ENCODE measurements around the gene EFEMP2. TPM values are rescaled to one million over a fixed set of nuclear protein-coding genes. Genes with fewer than 3 reads are reported as not detected.
A peak's percentile ranks its signal among the peaks of the same experiment; 100 is the strongest.

Gene EFEMP2
- total RNA-seq, 2 donors from 2014 or later = 111 to 131 TPM

DNA sequence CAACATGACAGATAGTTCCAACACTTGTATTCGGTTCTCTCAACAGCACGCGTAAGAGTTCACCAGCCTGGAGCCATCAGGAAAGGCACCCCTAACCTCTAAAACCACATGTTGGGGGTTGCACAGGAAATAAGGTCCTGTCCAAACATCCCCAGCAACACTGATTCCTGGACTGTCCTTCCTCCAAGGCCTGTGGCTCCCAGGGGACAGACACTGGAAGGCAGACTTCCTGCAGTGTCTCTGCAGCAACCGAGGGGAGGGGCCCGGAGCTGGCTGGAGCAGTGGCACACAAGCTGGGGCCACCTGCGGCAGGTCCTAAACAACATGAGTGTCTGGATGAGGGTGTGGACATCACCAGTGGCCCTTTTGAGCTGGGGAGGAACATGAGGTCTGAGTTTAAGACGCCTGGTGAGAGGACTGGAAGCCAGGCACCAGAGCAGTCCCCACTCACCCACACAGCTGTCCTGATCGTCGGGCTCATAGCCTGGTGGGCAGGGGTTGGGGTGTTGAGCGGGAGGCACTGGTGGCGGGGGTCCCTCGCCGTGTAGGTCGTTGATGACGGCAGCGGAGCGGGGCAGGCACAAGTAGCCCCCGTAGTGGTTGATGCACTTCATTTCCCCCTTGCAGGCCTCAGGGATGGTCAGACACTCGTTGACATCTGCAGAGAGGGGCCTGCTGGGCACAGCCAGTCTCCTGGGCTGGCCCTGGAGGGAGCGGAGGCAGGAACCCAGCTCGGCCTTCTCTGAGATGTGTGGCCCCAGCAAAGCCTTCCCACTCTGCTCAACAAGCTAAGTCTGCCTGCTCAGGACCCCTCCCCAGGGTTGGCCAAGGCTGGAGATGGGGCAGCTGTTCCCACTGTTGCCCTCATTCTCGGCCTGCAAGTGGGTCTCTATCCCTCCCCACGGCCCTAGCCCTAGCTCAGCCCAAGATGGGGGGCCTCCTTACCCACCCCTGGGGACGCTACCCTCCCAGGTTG, 1.6 kb downstream of the EFEMP2 start:
- intact Hi-C loops (cut with DNase I) = no loop called here
- DNase-seq (ENCODE audit: low spot score) = no peak

DNA sequence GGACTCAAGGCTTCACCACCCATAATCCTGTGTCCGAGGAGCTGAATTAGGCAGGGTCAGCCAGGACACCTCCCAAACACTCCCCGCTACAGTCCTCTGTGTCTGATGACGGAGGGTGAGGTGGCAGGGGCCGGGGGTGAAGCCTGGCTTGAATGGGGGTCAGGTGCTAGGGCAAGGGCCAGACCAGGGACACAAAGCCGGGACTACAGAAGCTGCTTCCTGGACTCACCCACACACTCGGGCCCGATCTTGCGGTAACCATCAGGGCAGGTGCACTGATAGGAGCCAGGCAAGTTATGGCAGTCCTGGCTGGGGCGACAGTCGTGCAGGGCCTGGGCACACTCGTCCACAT, 2.3 kb downstream of the EFEMP2 start:
- intact Hi-C loops (cut with DNase I) = no loop called here

DNA sequence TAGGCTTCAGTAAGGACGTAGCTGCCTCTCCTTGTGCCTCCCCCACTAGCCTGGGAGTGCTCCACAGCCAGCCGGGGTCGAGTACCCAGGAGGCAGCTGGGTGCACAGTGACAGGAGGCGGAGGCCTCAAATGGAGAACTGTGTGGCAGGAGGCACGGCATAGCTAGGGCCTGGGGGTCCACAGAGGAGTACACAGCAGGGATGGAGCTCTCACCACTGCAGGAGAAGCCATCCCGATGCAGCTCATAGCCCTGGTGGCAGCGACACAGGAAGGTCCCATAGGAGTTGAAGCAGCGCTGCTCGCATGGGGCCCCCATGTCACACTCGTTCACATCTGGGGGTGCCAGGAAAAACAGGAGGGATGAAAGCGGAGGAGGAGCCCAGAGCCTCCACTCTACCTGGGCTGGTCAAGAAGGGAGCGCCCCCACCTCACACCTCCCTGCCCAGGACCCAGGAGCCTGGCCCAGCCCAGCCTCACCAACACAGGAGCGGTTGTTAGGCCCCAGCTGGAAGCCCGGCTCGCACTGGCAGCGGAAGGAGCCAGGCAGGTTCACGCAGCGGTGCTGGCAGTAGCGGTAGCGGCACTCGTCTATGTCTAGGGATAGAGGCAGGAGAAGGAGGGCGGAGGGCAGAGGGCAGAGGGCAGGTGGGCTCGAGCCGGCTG, 2.8 kb downstream of the EFEMP2 start:
- no peak for DNase-seq (ENCODE audit: low spot score)
- intact Hi-C loops (cut with DNase I) = loop anchor here in 1 of 2 donors (5.0 kb wide), 1 partner anchor 628 kb away; no protein-coding TSS in a partner anchor

More for the DNA sequence above, 2.3 kb downstream of the EFEMP2 start:
- no peak for DNase-seq (ENCODE audit: low spot score)

DNA sequence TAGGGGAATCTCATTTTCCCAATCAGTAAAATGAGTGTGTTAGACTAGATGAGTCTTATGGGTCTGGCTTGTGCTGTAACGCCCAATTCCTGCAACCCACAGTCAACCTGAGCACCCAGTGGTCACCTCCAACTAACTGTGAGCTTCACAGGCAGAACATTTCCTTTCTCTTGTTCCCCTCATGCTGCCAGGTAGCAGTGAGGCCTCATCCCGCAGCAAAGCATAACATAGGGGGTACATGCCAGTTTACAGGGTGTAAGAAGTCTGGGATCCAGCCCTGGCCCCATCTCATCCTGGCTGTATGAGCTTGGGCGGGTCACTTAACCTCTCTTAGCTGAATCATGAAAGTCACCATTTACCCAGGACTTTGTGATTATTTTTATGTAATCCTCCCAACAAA, 3.7 kb downstream of the EFEMP2 start:
- DNase-seq (ENCODE audit: low spot score) = no peak
- intact Hi-C loops (cut with DNase I) = loop anchor here in 1 of 2 donors (5.0 kb wide), 1 partner anchor 628 kb away; no protein-coding TSS in a partner anchor

DNA sequence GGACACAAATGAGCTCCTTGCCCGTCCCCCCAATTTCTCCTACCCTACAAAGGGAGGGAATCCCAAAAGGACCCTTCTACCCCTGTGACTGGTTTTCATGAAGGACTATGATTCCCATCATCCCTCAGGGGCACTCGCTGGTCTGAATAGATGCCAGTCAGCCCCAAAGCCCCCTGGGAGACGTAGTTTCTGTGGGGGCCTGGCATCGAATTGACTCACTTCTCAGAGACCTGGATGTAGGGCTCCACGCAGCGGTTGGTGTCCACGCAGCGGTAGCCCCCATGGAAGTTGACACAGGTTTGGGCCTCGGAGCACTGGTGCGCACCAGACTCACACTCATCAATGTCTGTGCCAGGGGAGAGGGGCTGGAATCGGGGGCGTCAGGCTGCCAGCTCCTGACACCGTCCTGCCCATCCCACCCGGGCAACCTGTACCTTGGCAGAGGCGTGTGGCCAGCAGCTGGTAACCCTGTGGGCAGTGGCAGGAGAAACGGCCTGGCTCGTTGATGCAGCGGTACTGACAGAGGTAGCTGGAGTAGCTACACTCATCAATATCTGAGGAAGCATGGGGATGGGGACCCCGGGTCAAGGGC, 4.4 kb downstream of the EFEMP2 start:
- DNase-seq (ENCODE audit: low spot score) = no peak
- intact Hi-C loops (cut with DNase I) = loop anchor here in 1 of 2 donors (5.0 kb wide), 1 partner anchor 629 kb away; no protein-coding TSS in a partner anchor

DNA sequence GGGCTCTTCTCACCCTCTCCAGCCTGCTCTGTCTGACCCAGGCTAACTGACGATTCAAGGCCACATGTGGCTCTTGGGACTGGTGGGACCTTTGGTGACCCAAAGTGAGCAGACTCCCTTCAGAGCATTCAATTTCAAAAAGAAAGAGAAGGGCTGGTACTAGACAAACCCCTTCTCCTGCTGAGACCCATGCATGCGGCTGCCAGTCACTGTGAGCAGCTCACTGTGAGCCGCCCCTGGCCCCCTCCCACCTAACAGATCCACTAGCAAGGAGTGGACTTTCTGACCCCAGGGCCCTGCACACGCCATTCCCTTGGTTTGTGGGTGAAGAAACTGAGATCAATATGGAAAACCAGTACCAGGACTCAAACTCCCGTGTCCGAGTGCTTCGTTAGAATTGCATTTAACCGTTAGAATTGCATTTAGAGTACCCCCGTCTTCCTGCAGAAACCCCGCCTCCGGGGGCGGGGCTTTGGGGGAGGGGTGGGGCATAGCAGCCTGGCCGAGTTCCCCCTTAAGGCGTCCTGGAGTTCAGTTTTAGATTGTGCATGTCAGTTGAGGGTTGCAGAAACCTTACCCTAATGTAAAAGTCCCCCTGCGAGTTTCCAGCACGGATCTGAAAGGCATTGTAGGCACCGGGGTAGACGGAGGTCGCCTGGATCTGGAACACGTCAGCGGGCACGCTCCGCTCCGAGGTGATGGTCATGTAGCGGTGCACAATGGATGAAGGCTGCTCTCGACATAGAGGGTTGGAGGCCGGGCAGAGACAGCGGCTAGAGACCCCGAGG, 5.1 kb downstream of the EFEMP2 start:
- intact Hi-C loops (cut with DNase I) = loop anchor here in 1 of 2 donors (5.0 kb wide), 1 partner anchor 630 kb away; no protein-coding TSS in a partner anchor
- DNase-seq (ENCODE audit: low spot score) = no peak

DNA sequence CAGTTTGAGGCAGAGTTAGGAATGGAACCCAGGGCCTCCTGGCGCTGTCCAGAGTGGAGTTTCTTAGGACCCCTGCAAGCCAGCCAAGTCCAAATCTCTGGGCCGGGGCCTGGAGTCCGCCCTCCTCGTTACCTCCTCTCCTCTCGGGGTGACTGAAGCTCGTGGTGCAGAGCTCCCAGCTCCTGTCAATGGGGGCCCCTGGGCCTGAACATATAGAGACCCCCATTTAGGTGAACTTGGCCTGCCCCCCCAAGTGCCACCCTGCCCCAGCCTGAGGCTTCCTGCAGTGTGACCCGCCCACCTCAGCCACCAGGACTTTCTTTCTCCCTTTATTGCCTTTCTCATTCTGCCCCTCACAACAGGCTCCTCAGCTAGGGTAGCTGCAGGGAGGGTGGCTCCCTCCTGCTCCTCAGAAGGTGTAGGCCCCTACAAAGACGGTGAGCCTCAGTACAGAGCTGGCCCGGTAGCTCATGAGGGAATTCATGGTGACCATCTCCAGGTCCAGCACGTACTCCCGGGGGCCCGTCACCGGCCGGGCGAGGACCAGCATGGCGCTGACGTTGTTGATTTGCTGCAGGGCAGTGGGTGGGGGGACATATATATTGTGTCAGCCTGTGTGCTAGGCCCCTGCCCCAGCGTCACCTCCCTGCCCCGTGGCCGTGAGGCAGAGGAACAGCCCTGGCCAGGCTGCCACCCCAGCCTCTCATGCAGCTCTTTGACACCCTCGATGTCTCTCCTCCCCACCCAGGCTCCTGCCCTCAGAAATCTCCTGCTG, 5.9 kb downstream of the EFEMP2 start:
- intact Hi-C loops (cut with DNase I) = loop anchor here in 1 of 2 donors (5.0 kb wide), 1 partner anchor 631 kb away; no protein-coding TSS in a partner anchor
- no peak for DNase-seq (ENCODE audit: low spot score)

DNA sequence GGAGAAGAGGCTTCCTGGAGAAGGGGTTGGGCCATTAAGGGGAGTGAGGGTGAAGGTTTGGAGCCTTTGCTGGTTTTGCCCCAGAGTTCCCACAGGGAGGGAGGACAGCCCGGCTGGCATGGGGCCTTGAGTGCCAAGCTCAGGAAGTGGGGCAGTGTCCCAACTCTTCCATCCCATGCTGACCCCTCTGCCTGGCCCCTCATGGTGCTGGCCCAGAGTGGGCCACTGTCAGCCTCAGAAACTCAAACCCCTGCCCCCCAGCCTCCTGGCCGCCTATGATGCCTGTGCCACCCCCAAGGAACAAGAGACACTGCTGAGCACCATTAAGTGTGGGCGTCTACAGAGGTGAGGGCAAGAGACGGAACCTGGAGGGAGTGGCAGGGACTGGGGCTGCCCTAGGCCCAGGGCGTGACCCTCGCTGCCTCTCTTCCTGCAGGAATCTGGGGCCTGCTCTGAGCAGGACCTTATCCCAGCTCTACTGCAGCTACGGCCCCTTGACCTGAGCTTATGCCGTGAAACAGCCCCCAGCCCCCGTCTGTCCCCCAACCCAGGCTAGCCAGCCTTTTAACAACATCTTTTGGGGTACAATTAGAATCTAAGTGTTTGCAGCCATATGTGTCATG, 6.9 kb downstream of the EFEMP2 start:
- no peak for DNase-seq (ENCODE audit: low spot score)

DNA sequence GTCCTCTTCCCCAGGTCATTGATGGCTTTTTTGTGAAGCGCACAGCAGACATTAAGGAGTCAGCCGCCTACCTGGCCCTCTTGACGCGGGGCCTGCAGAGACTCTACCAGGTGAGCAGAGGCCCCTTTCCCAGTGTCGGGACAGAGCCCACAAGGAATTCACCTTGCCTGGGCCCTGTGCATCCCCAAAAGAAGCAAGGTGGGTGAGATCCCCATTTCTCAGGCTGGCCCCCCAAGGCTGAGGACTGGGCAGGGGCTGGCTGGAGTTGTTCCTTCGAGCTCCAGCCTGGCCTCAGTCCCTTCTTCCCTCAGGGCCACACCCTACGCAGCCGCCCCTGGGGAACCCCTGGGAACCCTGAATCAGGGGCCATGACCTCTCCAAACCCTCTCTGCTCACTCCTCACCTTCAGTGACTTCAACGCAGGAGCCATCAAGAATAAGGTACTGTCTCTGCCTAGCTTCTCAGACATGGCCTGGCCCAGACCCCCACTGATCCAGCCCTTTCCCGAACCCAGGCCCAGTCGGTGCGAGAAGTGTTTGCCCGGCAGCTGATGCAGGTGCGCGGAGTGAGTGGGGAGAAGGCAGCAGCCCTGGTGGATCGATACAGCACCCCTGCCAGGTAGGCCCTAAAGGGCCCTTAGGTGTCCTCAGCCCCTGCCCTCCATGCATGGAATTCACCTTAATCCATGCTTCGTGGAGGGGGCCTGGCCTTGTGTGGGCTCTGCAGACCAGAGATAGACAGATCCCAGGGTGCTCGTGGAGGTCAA, 7.7 kb downstream of the EFEMP2 start:
- DNase-seq (ENCODE audit: low spot score) = no peak
- intact Hi-C loops (cut with DNase I) = loop anchor here in 1 of 2 donors (5.0 kb wide), 1 partner anchor 632 kb away; no protein-coding TSS in a partner anchor

More for the DNA sequence above, 6.9 kb downstream of the EFEMP2 start:
- intact Hi-C loops (cut with DNase I) = loop anchor here in 1 of 2 donors (5.0 kb wide), 1 partner anchor 632 kb away; no protein-coding TSS in a partner anchor

DNA sequence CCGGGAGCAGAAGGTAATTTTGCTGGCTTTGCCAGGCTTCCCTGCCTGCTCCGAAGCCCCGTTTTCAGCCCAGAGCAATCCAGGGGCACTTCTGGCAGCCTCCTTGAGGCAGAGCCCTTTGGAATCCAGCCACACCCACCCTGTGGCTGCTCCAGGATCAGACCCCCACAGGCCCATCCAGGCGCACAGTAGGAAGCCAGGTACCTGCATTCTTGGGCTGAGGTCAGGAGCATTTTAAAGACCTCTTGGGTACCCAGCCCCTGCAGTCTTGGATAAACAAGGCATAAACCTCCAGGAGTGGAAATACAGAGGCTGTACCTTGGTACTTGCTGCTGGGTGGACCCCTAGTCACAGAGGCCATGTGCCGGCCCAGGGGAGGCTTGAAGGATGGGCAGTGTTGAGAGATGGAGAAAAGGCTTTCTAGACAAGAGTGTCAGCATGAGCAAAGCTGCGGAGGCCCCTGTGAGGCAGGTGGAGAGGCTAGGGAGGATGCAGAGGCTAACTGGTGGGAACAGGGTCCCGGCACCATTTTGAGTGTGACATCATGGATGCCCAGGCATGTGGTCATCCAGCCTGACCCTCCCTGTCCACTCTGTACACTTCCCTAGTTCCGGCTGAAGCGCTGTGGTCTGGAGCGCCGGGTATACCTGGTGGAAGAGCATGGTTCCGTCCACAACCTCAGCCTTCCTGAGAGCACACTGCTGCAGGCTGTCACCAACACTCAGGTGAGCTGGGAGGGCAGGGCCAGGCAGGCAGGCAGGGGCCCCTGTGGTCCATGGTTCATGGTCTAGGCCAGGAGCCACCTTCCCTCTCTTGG, 8.5 kb downstream of the EFEMP2 start:
- no peak for DNase-seq (ENCODE audit: low spot score)
- intact Hi-C loops (cut with DNase I) = no loop called here

DNA sequence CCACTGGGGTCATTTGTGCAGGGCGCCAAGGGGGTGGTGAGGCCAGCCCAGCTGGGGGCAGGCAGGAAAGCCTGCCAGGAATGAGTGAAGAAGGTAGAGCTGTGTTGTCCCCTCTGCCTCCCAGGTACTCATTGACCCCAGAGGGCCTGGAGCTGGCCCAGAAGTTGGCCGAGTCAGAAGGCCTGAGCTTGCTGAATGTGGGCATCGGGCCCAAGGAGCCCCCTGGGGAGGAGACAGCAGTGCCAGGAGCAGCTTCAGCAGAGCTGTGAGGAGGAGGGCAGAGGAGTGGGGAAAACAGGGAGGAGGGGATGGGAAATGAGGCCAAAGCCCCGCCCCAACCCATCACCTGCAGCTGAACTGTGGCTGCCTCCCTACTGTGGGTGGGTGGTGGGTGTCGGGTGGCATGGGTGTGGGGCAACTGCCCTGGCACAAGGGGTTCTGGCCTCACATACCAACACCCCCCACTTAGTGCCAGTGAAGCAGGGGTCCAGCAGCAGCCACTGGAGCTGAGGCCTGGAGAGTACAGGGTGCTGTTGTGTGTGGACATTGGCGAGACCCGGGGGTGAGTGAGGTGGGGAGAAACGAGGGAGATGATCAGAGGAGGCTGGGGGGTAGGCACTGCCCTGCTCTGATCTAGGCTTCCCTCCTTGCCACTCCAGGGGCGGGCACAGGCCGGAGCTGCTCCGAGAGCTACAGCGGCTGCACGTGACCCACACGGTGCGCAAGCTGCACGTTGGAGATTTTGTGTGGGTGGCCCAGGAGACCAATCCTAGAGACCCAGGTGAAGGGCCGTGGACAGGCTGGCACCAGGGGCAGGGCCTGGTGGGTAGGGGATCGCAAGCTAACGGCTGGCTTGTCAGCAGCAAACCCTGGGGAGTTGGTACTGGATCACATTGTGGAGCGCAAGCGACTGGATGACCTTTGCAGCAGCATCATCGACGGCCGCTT, 9.4 kb downstream of the EFEMP2 start:
- intact Hi-C loops (cut with DNase I) = no loop called here
- DNase-seq (ENCODE audit: low spot score) = peak; percentile 75

DNA sequence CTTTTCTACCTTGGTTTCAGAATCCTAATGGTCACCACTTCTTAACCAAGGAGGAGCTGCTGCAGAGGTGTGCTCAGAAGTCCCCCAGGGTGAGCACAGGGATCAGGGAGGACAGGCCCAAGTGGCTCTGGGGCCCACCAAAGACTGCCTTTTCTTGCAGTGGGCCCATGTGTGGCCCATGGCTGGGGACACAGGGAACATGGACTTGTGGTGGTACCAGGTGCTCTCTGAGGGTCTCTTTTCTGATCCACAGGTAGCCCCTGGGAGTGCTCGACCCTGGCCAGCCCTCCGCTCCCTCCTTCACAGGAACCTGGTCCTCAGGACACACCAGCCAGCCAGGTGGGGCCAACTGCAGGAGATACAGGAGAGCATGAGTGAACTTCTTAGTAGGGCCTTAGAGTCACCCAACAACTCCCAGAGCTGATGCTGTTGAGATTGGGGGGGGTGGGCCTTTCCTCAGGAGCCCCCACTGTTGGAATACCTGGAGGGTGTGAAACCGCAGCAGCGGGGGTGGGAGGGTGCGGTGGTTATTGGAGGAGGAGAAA, 10.3 kb downstream of the EFEMP2 start:
- intact Hi-C loops (cut with DNase I) = no loop called here
- no peak for DNase-seq (ENCODE audit: low spot score)

DNA sequence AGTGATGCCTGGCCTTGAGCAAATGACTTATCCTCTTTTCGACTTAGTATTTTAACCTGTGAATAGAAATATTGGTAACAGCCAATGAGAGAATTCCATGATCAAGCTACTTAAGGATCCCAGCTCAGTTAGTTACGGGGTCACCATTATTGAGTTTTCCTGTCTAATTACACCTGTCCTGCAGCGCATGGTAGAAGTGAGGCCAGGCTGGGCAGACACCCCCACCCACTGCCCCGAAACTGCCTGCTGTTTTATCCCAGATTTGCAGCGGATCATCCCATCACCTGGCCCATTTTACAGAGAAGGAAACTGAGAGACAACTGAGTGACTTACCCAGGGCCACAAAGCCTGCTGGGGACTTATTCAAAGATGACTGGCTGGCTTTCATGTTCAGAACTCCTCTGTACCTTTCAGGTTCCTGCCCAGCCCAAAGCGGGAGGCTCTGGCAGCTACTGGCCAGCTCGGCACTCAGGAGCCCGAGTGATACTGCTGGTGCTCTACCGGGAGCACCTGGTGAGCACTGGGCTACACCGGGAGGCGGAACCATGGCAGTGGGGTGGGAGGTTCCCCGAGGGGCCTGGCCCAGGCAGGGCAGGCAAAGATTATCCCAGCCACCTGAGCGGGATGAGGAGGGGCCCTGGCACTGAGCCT, 10.9 kb downstream of the EFEMP2 start:
- peak; percentile 51 for DNase-seq (ENCODE audit: low spot score)
- intact Hi-C loops (cut with DNase I) = no loop called here

DNA sequence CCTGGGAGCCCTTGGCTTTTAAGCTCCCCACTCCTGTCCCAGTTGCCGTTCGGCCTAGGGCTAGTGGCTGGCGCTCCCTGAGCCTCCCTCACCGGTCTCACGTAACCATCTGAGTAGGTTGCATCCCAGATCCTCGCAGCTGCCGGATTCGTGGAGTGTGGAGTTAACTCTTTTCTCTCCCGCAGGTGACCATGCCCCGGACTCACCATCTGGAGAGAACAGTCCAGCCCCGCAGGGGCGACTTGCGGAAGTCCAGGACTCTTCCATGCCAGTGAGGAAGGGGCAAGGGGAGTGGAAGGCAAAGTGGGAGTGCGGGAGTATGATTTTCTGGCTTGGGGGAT, 11.5 kb downstream of the EFEMP2 start:
- intact Hi-C loops (cut with DNase I) = no loop called here
- no peak for DNase-seq (ENCODE audit: low spot score)
